Measurements from ENCODE around the gene OPA1.

GRCh38 chr3:193714523-193715137 is 121.6 kb downstream of the OPA1 start:
- TF ChIP-seq CTCF (IDR thresholded peaks at IDR 0.05) (no peak), POLR2A (IDR thresholded peaks at IDR 0.05) (no peak), POLR2AphosphoS5 (IDR thresholded peaks at IDR 0.05) (no peak)

Data from breast epithelium (tissue), 3 donors.